K562 (cell line): ENCODE measurements around the gene SLC29A3. TPM values are rescaled to one million over a fixed set of nuclear protein-coding genes. Genes with fewer than 3 reads are reported as not detected.
A peak's percentile ranks its signal among the peaks of the same experiment; 100 is the strongest.

Experiments used
- BACH1 ChIP-seq: fragments of 200-800 bp; sonication (Bioruptor generic); IDR thresholded peaks from 2 replicates; pipeline ENCODE4 v1.6.1; 2016; ENCODE audit warnings: missing genetic modification characterization, missing compliant biosample characterization
- CBFB ChIP-seq: sonication (generic); formaldehyde crosslinking; IDR thresholded peaks from 2 replicates; pipeline ENCODE4 v1.4.0; 2020; ENCODE audit warnings: mild to moderate bottlenecking, missing genetic modification reagents
- CEBPB ChIP-seq: fragments of 450-650 bp; IDR thresholded peaks from 2 replicates; pipeline ENCODE4 v1.6.1; 2016; ENCODE audit warnings: missing genetic modification characterization, missing compliant biosample characterization
- CLOCK ChIP-seq: fragments of 250-450 bp; sonication (Bioruptor Pico); IDR thresholded peaks from 2 replicates; pipeline ENCODE4 v1.4.0; 2020; ENCODE audit warnings: mild to moderate bottlenecking, moderate library complexity, borderline replicate concordance
- CTCFL ChIP-seq: IDR thresholded peaks from 2 replicates; pipeline ENCODE4 v1.6.1; 2011; ENCODE audit warnings: borderline replicate concordance, low read depth, mild to moderate bottlenecking, moderate library complexity, low read length; ENCODE audit not compliant: insufficient read depth, poor library complexity, severe bottlenecking
- FOSL1 ChIP-seq: fragments of 200-800 bp; sonication (Bioruptor generic); conservative IDR thresholded peaks from 2 replicates; pipeline ENCODE4 v1.6.1; 2016; ENCODE audit warnings: missing genetic modification characterization, missing compliant biosample characterization
- FOXK1 ChIP-seq: sonication (generic); formaldehyde crosslinking; IDR thresholded peaks from 2 replicates; pipeline ENCODE4 v1.8.0; 2022; ENCODE audit warnings: missing genetic modification reagents, mild to moderate bottlenecking, borderline replicate concordance
- GTF2A2 ChIP-seq: IDR thresholded peaks from 2 replicates; pipeline ENCODE4 v1.6.1; 2016; ENCODE audit warnings: mild to moderate bottlenecking, missing genetic modification characterization, missing compliant biosample characterization
- HOXB6 ChIP-seq: fragments of 250-450 bp; sonication (Bioruptor Pico); IDR thresholded peaks from 2 replicates; pipeline ENCODE4 v1.5.1; 2022; ENCODE audit warnings: mild to moderate bottlenecking, borderline replicate concordance
- IRF2 ChIP-seq: sonication (generic); formaldehyde crosslinking; IDR thresholded peaks from 2 replicates; pipeline ENCODE4 v1.8.1; 2022; ENCODE audit warnings: mild to moderate bottlenecking, missing genetic modification reagents
- MAFK ChIP-seq: IDR thresholded peaks from 2 replicates; pipeline ENCODE4 v1.6.1; 2011; ENCODE audit warnings: low read length, improper control_type of control experiment
- MCM3 ChIP-seq: fragments of 450-650 bp; IDR thresholded peaks from 2 replicates; pipeline ENCODE4 v1.6.1; 2016
- NFIC ChIP-seq: fragments of 450-650 bp; IDR thresholded peaks from 2 replicates; pipeline ENCODE4 v1.6.1; 2017; ENCODE audit warnings: mild to moderate bottlenecking, inconsistent platforms
- NR1H2 ChIP-seq: sonication (generic); formaldehyde crosslinking; IDR thresholded peaks from 2 replicates; pipeline ENCODE4 v1.4.0; 2020; ENCODE audit warnings: mild to moderate bottlenecking, missing genetic modification reagents
- NRF1 ChIP-seq, 2 experiments: fragments of 450-650 bp; IDR thresholded peaks in 1 of 2; conservative IDR thresholded peaks in 1 of 2; 2 replicates each; pipeline ENCODE4 v1.6.1; 2014; ENCODE audit warnings: mild to moderate bottlenecking in 2 of 2
- PATZ1 ChIP-seq: fragments of 250-450 bp; sonication (Bioruptor Pico); IDR thresholded peaks from 2 replicates; pipeline ENCODE4 v1.5.0; 2020; ENCODE audit warnings: mild to moderate bottlenecking, borderline replicate concordance
- POU5F1 ChIP-seq: fragments of 150-350 bp; IDR thresholded peaks from 2 replicates; pipeline ENCODE4 v1.6.1; 2014; ENCODE audit warnings: borderline replicate concordance, low read length, low read depth, mild to moderate bottlenecking; ENCODE audit not compliant: partially characterized antibody
- RBM34 ChIP-seq: fragments of 200-400 bp; formaldehyde crosslinking; IDR thresholded peaks from 2 replicates; pipeline ENCODE4 v1.6.1; 2018; ENCODE audit warnings: low read length, borderline replicate concordance; ENCODE audit not compliant: insufficient read depth
- TAF9B ChIP-seq: fragments of 450-650 bp; IDR thresholded peaks from 2 replicates; pipeline ENCODE4 v1.6.1; 2018; ENCODE audit warnings: mild to moderate bottlenecking; ENCODE audit not compliant: partially characterized antibody
- ZNF3 ChIP-seq: fragments of 250-450 bp; sonication (Bioruptor Pico); IDR thresholded peaks from 2 replicates; pipeline ENCODE4 v1.5.0; 2021; ENCODE audit warnings: mild to moderate bottlenecking, moderate library complexity
- ZNF324 ChIP-seq: fragments of 250-450 bp; sonication (Bioruptor Pico); IDR thresholded peaks from 2 replicates; pipeline ENCODE4 v1.4.0; 2020; ENCODE audit warnings: mild to moderate bottlenecking
- ZNF717 ChIP-seq: fragments of 250-450 bp; sonication (Bioruptor Pico); IDR thresholded peaks from 2 replicates; pipeline ENCODE4 v1.5.0; 2021
- polyA plus RNA-seq, 8 experiments: library from polyadenylated mRNA; depleted of rRNA in 4 of 8; stranded (reverse) in 5 of 8; unstranded in 3 of 8; fragments of >200 nt; fragmentation: Nextera tagmentation in 2 of 8; fragmentation: Illumina TruSeq in 1 of 8; extraction: Ambion mirVana in 2 of 8; extraction: Trizol in 1 of 8; gene quantifications; 2 replicates each; pipeline versions ENCODE4 v1.2.1 to v1.2.3, GENCODE V29; 2011 to 2014; ENCODE audit warnings: inconsistent platforms in 1 of 8, missing spikeins in 1 of 8
- total RNA-seq, 7 experiments: library from RNA; depleted of rRNA in 6 of 7; stranded (reverse); fragments of >200 nt in 6 of 7; fragmentation: Illumina TruSeq in 2 of 7; extraction: Trizol in 2 of 7; gene quantifications; 2 replicates each; pipeline versions ENCODE4 v1.2.1 to v1.2.3, GENCODE V29; 2011 to 2021; ENCODE audit warnings: low replicate concordance in 1 of 7

The SLC29A3 gene
- total and polyA plus RNA-seq, 9 of the 15 experiments (the other 6 are each of a cell fraction or from before 2014, with no cell fraction given): 2.1 to 10.7 (median 4.6) TPM

DNA sequence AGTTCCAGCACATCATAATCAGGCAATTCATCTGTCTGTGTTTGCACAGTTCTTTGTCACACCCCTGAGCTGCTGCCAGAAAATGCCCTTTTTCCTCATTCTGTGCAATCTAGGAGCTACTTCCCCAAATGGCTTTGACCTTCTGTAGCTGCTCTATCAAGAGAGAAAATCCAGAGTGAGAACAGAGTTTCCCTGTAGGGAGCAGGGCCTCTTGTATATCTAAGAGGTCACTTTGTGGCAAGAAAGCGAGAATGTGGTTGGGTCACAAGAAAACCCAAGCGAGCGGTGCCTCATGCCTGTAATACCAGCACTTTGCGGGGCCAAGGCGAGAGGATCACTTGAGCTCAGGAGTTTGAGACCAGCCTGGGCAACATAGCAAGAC is 24.3 kb downstream of the SLC29A3 start (continued):
- TF ChIP-seq CLOCK (CRISPR knock-in tag) (no peak), ZNF3 (CRISPR knock-in tag) (no peak), FOXK1 (CRISPR knock-in tag) (no peak), CEBPB (tag) (no peak), ZNF324 (CRISPR knock-in tag) (no peak), ZNF717 (no peak), POU5F1 (no peak), MAFK (no peak), HOXB6 (CRISPR knock-in tag) (no peak), BACH1 (no peak), NFIC (peak; percentile 68), CBFB (no peak), TAF9B (no peak), NRF1 (conservative IDR thresholded peaks at IDR 0.05 in 1 of 2, IDR thresholded peaks at IDR 0.05 in 1 of 2) (peak; percentile 42; a peak in 2 of 4 replicates), FOSL1 (tag) (peak; percentile 59), NR1H2 (CRISPR knock-in tag) (no peak), MCM3 (no peak), CTCFL (no peak), GTF2A2 (tag) (no peak), RBM34 (no peak), IRF2 (no peak), PATZ1 (no peak)
